Keratinocyte (primary cell): Measurements from ENCODE around the gene RFC1. TPM values are rescaled to one million over a fixed set of nuclear protein-coding genes. Genes with fewer than 3 reads are reported as not detected.
"Not testable (repeated sequence)": the region's sequence is repeated elsewhere in the genome, so short reads cannot be mapped to it uniquely, and the experiment has no call there.

Source experiments
- DNase-seq: peaks from one replicate; pipeline ENCODE4 v3.0.0-alpha.2; 2011; ENCODE audit warnings: low read depth, missing footprints, low spot score
- FAIRE-seq: peaks from 2 replicates; lab custom pipeline; 2011; peaks lifted over from hg19 to GRCh38; lab: Jason Lieb, UNC
- H2AFZ ChIP-seq: 2 replicates; pipeline ENCODE4 v1.6.0; 2012; ENCODE audit warnings: low read length, control low read depth, inconsistent platforms; ENCODE audit not compliant: control insufficient read depth
- H3K27ac ChIP-seq: 2 replicates; pipeline ENCODE4 v1.5.1; 2011; ENCODE audit warnings: low read length; ENCODE audit not compliant: control insufficient read depth, insufficient read depth
- H3K27me3 ChIP-seq: 3 replicates; pipeline ENCODE4 v1.6.0; 2011; ENCODE audit warnings: low read length; ENCODE audit not compliant: control insufficient read depth, insufficient read depth; ENCODE audit errors: extremely low read depth
- H3K36me3 ChIP-seq, 2 experiments: 2 replicates in 1 of 2; 3 replicates in 1 of 2; pipeline ENCODE4 v1.5.1; 2011; ENCODE audit warnings: low read length in 2 of 2, mild to moderate bottlenecking in 1 of 2; ENCODE audit not compliant: control insufficient read depth in 2 of 2, insufficient read depth in 2 of 2; ENCODE audit errors: extremely low read depth in 1 of 2
- H3K4me1 ChIP-seq: 3 replicates; pipeline ENCODE4 v1.5.1; 2011; ENCODE audit warnings: low read length; ENCODE audit not compliant: control insufficient read depth, insufficient read depth; ENCODE audit errors: extremely low read depth
- H3K4me2 ChIP-seq: 3 replicates; pipeline ENCODE4 v1.6.0; 2011; ENCODE audit warnings: low read depth, low read length; ENCODE audit not compliant: control insufficient read depth, insufficient read depth; ENCODE audit errors: extremely low read depth
- H3K4me3 ChIP-seq, 3 experiments: fragments of 200-600 bp in 1 of 3; sonication (generic) in 1 of 3; 2 replicates in 2 of 3; 3 replicates in 1 of 3; pipeline ENCODE4 v1.5.1; 2011 to 2016; ENCODE audit warnings: low read length in 3 of 3, mild to moderate bottlenecking in 3 of 3, control low read depth in 2 of 3, inconsistent platforms in 1 of 3, low read depth in 1 of 3, mixed read lengths in 1 of 3, mixed run types in 1 of 3, moderate library complexity in 1 of 3; ENCODE audit not compliant: control insufficient read depth in 2 of 3, insufficient read depth in 2 of 3; ENCODE audit errors: extremely low read depth in 1 of 3
- H3K79me2 ChIP-seq: 2 replicates; pipeline ENCODE4 v1.6.0; 2012; ENCODE audit warnings: low read length; ENCODE audit not compliant: control insufficient read depth, insufficient read depth
- H3K9ac ChIP-seq: 3 replicates; pipeline ENCODE4 v1.6.0; 2011; ENCODE audit warnings: low read length; ENCODE audit not compliant: control insufficient read depth, insufficient read depth; ENCODE audit errors: extremely low read depth
- H3K9me1 ChIP-seq: 3 replicates; pipeline ENCODE4 v1.6.0; 2011; ENCODE audit warnings: low read length; ENCODE audit not compliant: control insufficient read depth, insufficient read depth; ENCODE audit errors: extremely low read depth
- H3K9me3 ChIP-seq: 2 replicates; pipeline ENCODE4 v1.5.1; 2012; ENCODE audit warnings: low read depth, low read length; ENCODE audit not compliant: control insufficient read depth
- H4K20me1 ChIP-seq: 3 replicates; pipeline ENCODE4 v1.6.0; 2011; ENCODE audit warnings: low read length; ENCODE audit not compliant: control insufficient read depth, insufficient read depth; ENCODE audit errors: extremely low read depth
- EZH2 ChIP-seq: IDR thresholded peaks from one replicate; pipeline ENCODE4 v1.6.1; 2012; ENCODE audit warnings: inconsistent platforms, mild to moderate bottlenecking, low read length, moderate library complexity
- dilution Hi-C: fragments of 300-500 bp; cut with MboI; formaldehyde crosslinking; loops from one replicate; pipeline ENCODE4 v1.7.0; 2020; ENCODE audit warnings: low sequenced_read_pairs; ENCODE audit not compliant: extremely low pct_ligation_motif_present
- polyA plus RNA-seq, 5 experiments: library from polyadenylated mRNA; depleted of rRNA in 3 of 5; stranded (reverse) in 3 of 5; stranded (forward) in 1 of 5; unstranded in 1 of 5; fragments of >200 nt; gene quantifications; 1 replicate in 1 of 5; 2 replicates in 3 of 5; 3 replicates in 1 of 5; pipeline versions ENCODE4 v1.2.1 to v1.2.3, GENCODE V29; 2011 to 2012; ENCODE audit warnings: missing spikeins in 2 of 5, low read depth in 1 of 5, low replicate concordance in 1 of 5
- TF ChIP-seq, protein P1 (sequence below), 3 experiments: IDR thresholded peaks in 1 of 3; conservative IDR thresholded peaks in 1 of 3; optimal IDR thresholded peaks in 1 of 3; 2 replicates in 2 of 3; 3 replicates in 1 of 3; pipeline versions ENCODE3 to v1.5.1; 2011; ENCODE audit warnings: low read length in 3 of 3, mild to moderate bottlenecking in 3 of 3, moderate library complexity in 2 of 3, control low read depth in 1 of 3, inconsistent platforms in 1 of 3; ENCODE audit not compliant: insufficient read depth in 2 of 3; ENCODE audit errors: extremely low read depth in 1 of 3

Gene RFC1
- polyA plus RNA-seq, 1 donor (not counting 4 experiments of a cell fraction or from before 2014, with no cell fraction given) = 17.4 TPM

DNA sequence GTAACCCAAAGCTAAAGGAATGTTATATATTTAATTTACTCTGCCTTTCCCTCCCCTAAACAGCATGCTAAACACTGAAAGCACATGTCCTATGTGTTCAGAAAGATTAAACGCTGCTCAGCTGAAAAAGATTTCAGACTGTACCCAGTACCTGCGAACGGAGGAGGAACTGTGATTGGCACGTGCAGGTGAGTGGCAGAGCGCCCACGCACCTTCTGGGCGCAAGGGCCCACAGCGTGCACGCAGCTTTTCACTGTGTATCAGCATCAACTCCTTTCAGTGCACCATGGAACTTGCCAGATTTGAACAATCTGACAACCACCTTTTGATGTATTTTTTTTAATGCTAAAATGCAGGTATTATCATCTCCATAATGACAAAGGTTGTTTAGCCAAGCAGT is 87.7 kb downstream of the RFC1 start:
- Histone ChIP-seq H3K4me2 (no peak overlapping the region), H3K27me3 (no peaks in the 10 kb centered on the region), H3K9me1 (no peaks in the 10 kb centered on the region), H2AFZ (no peak overlapping the region), H3K4me1 (no peaks in the 10 kb centered on the region), H3K79me2 (no peaks in the 10 kb centered on the region), H3K36me3 (peaks cover 2 to 4% of the 10 kb centered on the region in 2 experiments), H3K4me3 (no peak overlapping the region), H4K20me1 (no peaks in the 10 kb centered on the region), H3K9me3 (no peaks in the 10 kb centered on the region), H3K27ac (no peak overlapping the region), H3K9ac (no peak overlapping the region)
- TF ChIP-seq, protein P1, sequence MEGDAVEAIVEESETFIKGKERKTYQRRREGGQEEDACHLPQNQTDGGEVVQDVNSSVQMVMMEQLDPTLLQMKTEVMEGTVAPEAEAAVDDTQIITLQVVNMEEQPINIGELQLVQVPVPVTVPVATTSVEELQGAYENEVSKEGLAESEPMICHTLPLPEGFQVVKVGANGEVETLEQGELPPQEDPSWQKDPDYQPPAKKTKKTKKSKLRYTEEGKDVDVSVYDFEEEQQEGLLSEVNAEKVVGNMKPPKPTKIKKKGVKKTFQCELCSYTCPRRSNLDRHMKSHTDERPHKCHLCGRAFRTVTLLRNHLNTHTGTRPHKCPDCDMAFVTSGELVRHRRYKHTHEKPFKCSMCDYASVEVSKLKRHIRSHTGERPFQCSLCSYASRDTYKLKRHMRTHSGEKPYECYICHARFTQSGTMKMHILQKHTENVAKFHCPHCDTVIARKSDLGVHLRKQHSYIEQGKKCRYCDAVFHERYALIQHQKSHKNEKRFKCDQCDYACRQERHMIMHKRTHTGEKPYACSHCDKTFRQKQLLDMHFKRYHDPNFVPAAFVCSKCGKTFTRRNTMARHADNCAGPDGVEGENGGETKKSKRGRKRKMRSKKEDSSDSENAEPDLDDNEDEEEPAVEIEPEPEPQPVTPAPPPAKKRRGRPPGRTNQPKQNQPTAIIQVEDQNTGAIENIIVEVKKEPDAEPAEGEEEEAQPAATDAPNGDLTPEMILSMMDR (optimal IDR thresholded peaks at IDR 0.05 in 1 of 3, IDR thresholded peaks at IDR 0.05 in 1 of 3, conservative IDR thresholded peaks at IDR 0.05 in 1 of 3; ENCODE audit: extremely low read depth in 1 of 3, insufficient read depth in 2 of 3, low read length in 3 of 3) = no peak
- TF ChIP-seq EZH2 = no peak
- dilution Hi-C loops = no loop called here
- DNase-seq = no peak
- FAIRE-seq = no peak

DNA sequence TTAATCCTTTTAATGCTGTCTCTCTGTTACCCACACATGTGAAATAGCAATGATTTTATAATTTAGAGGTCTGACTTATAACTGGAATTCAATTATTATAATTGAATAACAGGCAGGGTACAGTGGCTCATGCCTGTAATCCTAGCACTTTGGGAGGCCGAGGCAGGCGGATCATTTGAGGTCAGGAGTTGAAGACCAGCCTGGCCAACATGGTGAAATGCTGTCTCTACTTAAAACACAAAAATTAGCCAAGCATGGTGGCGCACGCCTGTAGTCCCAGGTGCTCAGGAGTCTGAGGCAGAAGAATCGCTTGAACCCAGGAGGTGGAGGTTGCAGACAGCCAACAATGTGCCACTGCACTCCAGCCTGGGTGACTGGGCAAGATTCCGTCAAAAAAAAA is 88.5 kb downstream of the RFC1 start:
- H3K9ac ChIP-seq = not testable (repeated sequence)

DNA sequence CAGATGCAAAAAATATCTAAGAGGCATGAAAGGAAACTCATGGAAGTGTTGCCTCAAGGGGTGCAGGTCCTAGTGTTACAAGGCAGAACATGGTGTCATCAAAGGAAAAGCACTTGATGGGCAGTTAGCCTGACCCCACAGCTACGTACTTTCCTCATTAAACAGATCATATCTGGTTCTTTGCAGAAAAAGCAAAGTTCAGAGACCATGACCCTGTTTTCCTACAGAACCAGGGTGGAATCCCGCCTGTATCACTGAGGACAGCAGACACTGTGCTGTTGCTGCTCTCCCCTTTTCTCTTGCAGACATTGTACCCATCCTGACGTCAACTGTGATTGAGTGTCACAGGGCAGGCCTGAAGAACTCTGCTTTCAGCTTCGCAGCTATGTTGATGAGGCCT is 91.7 kb downstream of the RFC1 start:
- H3K4me2 ChIP-seq = no peak overlapping the region
- FAIRE-seq (no peak), DNase-seq (no peak)
- no peaks in the 10 kb centered on the region for H3K9me3 ChIP-seq
- no peaks in the 10 kb centered on the region for H3K4me1 ChIP-seq
- H3K79me2 ChIP-seq = no peaks in the 10 kb centered on the region
- H3K4me3 ChIP-seq = no peak overlapping the region
- no peak for TF ChIP-seq EZH2
- TF ChIP-seq, protein P1 (optimal IDR thresholded peaks at IDR 0.05 in 1 of 3, IDR thresholded peaks at IDR 0.05 in 1 of 3, conservative IDR thresholded peaks at IDR 0.05 in 1 of 3; ENCODE audit: extremely low read depth in 1 of 3, insufficient read depth in 2 of 3, low read length in 3 of 3) = no peak
- no peak overlapping the region for H3K9ac ChIP-seq
- H3K9me1 ChIP-seq = no peaks in the 10 kb centered on the region
- no peak overlapping the region for H2AFZ ChIP-seq
- H4K20me1 ChIP-seq = no peaks in the 10 kb centered on the region
- dilution Hi-C loops = no loop called here
- H3K36me3 ChIP-seq = peaks cover 5 to 8% of the 10 kb centered on the region in 2 experiments
- H3K27ac ChIP-seq = no peak overlapping the region
- no peaks in the 10 kb centered on the region for H3K27me3 ChIP-seq

More for the DNA sequence above, 88.5 kb downstream of the RFC1 start:
- H3K27ac ChIP-seq, H3K4me1 ChIP-seq, dilution Hi-C loops, H4K20me1 ChIP-seq, DNase-seq, H3K9me1 ChIP-seq, H3K27me3 ChIP-seq, H3K4me3 ChIP-seq, H3K4me2 ChIP-seq, FAIRE-seq, H3K79me2 ChIP-seq, H3K9me3 ChIP-seq, H3K36me3 ChIP-seq, H2AFZ ChIP-seq: not testable (repeated sequence)
